Stimulated activated CD8-positive, alpha-beta memory T cell treated with anti-CD3 and anti-CD28 coated beads, Interleukin-7, amount 100 ng/mL, for 24 hours (primary cell): ENCODE results near the gene SLC12A5.
"Not testable (repeated sequence)": the region's sequence is repeated elsewhere in the genome, so short reads cannot be mapped to it uniquely, and the experiment has no call there.

ENCODE experiments used
- DNase-seq: peaks from one replicate; pipeline ENCODE4 v3.0.0-alpha.2; 2020; ENCODE audit warnings: low read depth

SLC12A5 gene

GRCh38 chr20:46028772-46029371, at the start of gene SLC12A5:
TSS of gene SLC12A5 (plus strand) at chr20:46029215. CDS start at chr20:46029345, 130 bp downstream.
- DNase-seq, result no peak

DNA sequence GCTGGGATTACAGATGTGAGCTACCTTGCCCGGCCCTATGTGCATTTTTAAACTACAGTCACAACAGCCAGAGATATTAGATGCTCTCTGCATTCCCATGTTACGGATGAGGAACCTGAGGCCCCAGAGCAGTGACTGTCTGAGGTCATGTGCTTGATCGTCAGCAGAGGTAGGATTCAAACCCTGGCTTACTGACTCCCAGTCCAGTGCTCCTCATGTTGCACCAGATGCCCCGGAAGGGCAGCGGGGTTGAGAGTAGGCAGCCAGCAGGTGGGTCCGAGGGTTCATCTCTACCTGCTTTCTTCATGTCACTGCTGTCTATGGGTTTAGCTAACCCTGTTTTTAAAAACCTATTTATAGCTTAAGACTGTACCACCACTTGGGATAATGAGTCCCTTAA, 47.8 kb upstream of the SLC12A5 start:
- DNase-seq, result no peak

DNA sequence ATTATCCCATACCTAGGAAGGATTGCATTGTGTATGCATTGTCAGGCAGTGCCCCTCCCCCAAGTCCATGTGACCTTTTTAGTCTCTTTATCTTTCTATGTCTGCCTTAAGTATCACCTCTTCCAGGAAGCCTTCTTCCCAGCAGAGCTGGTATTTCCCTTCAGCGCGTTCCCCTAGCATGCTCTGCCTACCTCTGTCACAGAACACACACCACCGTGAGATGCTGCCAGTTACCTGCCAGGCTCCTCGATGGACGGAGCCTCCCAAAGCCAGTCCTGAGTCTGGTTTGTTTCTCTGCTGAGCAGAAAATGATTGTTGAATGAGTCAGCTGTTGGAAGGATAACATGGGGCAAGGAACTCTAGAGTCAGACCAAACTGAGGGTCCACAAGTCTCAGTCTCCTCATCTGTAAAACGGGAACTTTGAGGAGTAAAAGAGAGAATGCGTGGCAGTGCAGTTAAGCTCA, 45.7 kb upstream of the SLC12A5 start:
- no peak for DNase-seq

DNA sequence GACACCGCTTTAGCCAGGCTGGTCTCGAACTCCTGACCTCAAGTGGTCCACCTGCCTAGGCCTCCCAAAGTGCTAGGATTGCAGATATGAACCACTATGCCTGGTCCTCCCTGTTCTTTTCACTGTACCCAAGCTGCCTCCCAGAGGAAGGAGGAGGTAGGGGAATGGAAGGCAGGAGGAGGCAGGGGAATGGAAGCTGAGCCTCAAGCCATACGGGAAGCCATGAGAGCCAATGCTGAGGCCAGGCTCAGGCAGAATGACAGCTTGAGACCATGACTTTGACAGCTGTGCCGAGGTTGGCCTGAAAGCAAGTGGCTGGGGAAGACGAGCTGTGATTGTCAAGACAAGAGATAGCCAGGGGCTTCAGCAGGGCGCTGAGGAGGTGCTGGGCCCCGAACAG, 43.4 kb upstream of the SLC12A5 start:
- no peak for DNase-seq

GRCh38 chr20:45987108-45987780, 41.8 kb upstream of the SLC12A5 start:
- peak; percentile 74 for DNase-seq

GRCh38 chr20:45988830-45989229, 40.2 kb upstream of the SLC12A5 start:
- DNase-seq, result not testable (repeated sequence)

DNA sequence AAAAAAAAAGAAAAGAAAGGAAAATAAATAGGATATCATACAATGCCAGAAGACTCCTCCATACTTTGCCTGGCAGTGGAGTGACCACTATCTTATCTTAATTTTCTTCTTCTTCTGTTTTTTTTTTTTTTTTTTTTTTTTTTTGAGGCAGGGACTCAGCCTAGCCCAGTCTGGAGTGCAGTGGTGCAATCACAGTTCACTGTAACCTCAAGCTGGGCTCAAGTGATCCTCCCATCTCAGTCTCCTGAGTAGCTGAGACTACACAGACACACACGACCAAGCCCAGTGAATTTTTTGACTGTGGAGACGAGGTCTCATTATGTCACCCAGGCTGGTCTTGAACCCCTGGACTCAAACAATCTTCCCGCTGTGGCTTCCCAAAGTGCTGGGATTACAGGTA, 37.4 kb upstream of the SLC12A5 start:
- DNase-seq, result no peak

DNA sequence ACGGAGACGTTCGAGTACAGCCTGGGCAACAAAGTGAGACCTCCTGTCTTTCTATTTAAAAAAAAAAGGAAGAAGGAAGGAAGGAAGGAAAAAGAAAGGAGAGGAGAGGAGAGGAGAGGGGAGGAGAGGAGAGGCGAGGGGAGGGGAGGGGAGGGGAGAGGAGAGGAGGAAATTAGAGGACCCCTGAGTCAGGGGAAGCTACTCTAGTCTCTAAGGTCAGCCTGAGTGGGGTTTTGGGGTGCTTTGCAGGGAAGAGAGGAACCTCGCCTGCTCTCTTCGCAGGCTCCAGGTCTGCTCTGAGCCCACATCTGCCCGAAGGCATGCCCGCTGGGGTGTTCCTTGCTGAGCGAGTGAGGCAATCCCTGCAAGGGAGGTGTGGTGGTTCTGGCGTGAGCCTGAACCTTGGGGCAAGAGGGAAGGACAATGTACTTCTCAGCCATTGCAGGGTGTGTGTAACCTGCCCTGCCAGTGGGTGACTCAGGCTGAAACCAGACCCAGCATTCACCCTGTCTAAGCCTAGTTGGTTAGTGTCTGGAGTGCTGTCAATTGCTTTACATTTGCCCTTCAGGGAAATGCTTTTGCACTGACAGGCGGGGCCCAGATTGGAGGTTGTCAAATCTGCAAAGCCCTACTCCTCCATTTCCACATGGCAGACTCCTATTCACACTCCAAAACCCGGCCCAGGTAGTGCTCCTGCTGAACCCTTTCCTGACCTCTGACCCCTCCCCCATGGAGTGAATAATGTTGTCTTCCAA, 35.6 kb upstream of the SLC12A5 start:
- DNase-seq, result no peak

DNA sequence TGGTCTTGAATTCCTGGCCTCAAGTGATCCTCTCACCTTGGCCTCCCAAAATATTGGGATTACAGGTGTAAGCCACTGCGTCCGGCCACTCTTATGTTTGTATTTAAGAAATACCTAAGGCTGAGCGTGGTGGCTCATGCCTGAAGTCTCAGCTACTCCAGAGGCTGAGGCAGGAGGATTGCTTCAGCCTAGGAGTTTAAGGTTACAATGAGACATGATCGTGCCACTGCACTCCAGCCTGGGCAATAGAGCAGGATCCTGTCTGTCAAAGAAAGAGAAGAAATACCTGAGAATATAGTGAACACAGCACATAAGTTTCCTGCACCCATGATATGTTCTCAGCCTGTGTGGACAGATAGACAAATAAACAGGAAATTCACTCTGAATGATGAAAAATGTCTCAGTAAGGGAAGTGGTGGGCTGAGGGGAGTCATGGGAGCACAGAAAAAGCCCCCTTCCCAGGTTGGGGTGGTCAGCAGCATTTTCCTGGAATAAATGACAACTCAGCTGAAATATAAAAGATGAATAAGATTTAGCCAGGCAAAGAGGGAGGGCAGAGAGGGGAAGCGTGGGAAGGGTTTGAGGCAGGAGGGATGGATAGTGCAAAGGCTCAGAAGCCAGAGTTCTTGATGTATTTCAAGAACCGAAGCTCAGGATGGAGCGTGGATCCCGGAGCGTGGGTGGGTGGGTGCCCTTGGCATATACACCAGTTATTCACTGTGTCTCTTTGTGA, 34.1 kb upstream of the SLC12A5 start:
- no peak for DNase-seq

DNA sequence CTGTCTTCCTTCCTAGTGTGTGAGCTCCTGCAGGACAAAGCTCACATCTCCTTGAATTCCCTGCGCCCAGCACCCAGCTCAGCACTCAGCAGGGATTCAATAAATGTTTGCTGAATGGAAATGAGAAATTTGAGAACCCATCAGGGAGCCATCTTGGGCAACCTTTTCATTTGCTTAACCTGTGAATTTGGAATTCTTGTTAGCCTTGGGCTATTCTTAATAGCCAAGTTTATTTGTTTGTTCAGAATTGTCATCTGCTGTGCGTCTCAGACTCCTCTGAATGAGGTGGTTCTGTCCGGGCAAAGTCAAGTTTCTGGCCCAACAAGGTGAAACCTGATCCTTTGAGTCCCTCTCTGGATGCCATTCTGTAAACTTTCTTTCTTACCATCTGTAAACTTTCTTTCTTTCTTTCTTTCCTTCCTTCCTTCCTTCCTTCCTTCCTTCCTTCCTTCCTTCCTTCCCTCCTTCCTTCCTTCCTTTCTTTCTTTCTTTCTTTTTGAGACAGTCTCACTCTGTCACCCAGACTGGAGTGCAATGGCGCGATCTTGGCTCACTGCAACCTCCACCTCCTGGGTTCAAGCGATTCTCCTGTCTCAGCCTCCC, 33.4 kb upstream of the SLC12A5 start:
- DNase-seq, result not testable (repeated sequence)

DNA sequence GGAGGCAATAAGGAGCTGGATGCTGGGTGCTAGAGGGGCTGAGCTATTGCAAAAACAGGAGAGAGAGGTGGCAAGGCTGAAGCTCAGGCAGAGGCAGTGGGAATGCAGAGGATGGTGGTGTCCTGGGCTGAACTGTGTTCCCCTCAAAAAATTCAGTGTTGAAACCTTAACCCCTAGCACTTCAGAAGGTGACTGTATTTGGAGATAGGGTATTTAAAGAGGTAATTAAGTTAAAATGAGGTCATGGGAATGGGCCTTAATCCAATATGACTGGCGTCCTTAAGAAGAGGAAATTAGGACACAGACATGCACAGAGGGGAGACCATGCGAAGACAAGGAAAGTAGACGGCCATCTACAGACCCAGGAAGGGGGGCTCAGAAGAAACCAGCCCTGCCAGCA, 31.8 kb upstream of the SLC12A5 start:
- no peak for DNase-seq

GRCh38 chr20:45998337-45998736, 30.7 kb upstream of the SLC12A5 start:
- DNase-seq, result no peak

- DNase-seq, result no peak
These were observed 30.3 kb upstream of the SLC12A5 start for GRCh38 chr20:45998761-45999160.

GRCh38 chr20:45999557-46000261, 29.3 kb upstream of the SLC12A5 start:
- DNase-seq, result no peak

DNA sequence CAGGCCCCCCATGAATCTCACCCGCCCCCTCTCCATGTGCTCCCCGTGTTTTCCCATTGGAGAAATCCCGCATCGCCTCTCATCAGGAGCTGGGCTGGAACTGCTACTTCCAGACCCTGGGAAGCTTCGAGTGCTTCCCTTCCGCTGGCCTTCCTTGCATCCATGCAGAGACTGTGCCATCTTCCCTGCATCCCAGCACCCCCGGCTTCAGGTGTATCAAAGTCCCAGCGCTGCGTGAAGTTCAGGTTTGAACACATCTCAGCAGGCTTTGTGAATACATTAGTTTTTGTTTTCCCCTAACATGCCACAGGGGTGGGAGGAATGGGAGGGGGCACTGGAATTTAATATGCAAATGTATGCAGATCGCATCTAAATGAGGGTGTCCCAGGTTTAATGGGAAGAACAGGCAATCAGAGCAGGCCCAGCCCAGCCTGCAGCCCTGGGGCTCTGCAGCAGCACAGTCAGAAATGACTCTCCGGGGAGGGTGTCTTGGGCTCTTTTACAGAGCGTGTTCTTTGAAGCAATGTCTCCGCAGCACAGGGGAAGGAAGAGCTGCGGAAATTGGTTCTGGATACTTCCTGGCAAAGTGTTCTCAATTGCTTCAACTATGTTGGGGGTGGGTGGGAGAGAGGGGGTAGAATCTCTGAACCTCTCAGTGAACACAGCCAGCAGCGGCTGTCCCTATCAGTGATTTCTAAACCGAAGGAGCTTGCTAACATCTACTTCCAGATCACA, 28.6 kb upstream of the SLC12A5 start:
- no peak for DNase-seq

DNA sequence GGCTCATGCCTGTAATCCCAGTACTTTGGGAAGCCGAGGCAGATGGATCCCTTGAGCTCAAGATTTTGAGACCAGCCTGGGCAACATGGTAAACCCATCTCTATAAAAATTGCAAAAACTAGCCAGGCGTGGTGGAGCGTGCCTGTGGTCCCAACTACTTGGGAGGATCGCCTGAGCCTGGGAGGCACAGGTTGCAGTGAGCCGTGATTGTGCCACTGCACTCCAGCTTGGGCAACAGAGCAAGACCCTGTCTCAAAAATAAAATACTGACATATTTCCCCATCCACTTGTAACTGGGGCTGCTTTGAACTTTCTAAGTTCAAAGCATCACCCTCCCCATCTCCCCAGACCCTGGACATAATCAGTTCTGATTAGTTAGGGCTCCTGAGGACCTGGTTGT, 27.5 kb upstream of the SLC12A5 start:
- no peak for DNase-seq

DNA sequence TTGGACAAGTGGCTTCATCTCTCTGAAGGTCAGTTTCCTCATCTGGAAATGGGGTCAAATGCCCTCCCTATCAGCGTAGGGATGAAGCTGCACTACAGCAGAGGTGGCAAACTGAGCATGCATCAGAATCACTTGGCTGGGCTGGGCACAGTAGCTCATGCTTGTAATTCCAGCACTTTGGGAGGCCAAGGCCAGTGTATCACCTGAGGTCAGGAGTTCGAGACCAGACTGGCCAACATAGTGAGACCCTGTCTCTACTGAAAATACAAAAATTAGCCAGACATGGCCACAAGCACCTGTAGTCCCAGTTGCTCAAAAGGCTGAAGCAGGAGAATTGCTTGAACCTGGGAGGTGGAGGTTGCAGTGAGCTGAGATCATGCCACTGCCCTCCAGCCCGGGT, 27.0 kb upstream of the SLC12A5 start:
- DNase-seq, result no peak

DNA sequence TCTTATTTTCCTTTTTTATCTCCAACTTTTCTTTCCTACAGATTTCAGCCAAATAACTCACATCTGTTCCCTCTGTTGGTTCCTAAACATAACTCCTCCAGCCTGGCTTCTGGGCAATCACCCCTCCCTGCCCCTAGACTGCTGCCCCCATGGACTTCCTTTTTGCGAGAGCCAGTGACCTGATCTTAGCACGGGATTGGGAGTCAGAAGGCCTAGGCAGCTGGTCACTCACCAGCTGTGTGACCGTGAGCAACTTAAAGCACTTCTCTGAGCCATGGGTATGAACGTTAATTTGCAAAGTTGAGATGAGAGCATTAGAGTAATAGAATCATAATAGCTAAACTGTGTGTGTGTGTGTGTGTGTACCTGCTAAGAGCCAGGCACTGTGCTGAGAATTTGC, 24.8 kb upstream of the SLC12A5 start:
- no peak for DNase-seq

DNA sequence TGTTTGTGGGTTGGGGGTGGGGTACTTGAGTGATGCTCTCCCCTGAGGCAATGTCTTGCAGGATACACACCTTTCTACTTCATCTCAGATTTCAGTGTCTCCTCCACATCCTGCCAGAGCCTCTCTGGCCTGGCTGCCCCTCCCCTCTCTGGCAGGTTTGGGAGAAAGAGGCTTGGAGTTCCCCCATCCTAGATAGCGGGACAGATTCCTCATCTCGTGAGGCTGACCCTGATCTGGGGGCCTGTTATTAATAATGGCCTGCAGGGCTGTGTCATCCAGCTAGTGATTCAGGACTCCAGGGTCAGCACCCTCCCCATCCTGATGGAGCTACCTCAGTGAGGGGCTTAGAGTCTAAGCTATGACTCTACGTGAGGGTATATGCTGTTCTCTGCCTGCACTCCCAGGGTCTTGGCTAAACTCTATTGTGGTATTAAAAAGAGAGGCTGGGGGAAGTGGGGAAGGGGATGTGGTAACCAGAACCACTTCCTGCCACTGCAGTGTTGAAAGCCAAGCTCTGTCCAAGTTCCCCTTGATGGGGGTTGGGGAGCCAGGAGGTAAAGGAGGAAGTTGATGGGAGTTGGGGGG, 24.0 kb upstream of the SLC12A5 start:
- DNase-seq, result no peak

GRCh38 chr20:46006022-46006705, 22.9 kb upstream of the SLC12A5 start:
- DNase-seq, result no peak
